GM19193 (cell line): Measurements from ENCODE around the gene RAB18.

ENCODE experiments used
- POLR2A ChIP-seq: IDR thresholded peaks from 4 replicates; pipeline ENCODE4 v1.6.1; 2011; ENCODE audit not compliant: insufficient read depth, insufficient read length; ENCODE audit errors: extremely low read depth

The RAB18 gene

DNA sequence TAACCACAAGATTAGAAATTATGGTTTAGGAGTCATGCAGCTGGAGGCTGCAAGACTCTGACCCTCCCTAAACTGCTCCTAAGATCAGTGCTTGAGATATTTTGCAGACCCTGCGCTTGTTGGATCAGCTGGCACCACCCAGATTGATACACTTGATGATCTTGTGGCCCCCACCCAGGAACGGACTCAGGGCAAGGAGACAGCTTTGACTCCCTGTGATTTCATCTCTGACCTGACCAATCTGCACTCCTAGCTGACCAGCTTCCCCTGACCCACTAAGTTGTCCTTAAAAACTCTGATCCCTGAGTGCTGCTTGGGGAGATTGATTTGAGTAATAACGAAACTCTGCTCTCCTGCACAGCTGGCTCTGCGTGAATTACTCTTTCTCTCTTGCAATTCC lies 8.0 kb upstream of the RAB18 start:
- TF ChIP-seq POLR2A = no peak

DNA sequence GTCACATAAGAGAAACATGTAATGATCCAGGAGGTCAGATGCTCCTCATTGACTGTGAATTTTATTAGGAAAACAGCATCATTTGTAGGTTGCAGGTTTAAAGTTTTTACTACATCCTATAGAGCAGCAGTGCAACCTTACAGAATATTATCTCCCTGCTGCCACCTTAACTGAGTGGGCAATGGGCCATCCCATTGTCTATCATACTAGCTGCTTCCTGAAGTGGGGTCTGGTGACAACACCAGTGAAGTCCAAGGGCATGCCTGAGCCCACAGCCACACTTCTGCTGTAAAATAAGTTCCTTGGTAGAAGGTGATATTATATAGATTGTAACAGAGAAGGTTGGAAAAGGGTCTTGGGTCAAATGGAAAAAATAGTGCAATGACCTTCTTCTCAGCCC lies 4.0 kb upstream of the RAB18 start:
- no peak for TF ChIP-seq POLR2A

DNA sequence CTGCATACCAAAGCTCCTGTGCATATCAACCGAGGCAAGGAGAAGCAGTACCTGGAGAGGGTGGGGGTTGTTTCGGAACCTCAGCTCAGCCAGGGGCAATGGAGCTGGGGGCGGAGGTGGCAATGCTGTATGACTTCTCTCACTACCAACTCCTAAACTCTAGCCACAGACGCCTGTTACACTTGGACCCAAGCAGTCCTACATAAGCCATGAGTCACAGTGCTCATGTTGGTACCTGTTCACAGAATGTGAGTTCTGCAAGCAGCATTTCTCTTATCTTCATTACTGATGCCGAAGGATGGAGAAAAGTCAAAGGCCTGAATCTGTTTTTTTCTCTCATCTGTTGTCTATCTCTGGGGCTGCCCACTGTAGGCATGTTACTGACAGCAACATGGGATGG lies 3.2 kb upstream of the RAB18 start:
- TF ChIP-seq POLR2A = no peak

DNA sequence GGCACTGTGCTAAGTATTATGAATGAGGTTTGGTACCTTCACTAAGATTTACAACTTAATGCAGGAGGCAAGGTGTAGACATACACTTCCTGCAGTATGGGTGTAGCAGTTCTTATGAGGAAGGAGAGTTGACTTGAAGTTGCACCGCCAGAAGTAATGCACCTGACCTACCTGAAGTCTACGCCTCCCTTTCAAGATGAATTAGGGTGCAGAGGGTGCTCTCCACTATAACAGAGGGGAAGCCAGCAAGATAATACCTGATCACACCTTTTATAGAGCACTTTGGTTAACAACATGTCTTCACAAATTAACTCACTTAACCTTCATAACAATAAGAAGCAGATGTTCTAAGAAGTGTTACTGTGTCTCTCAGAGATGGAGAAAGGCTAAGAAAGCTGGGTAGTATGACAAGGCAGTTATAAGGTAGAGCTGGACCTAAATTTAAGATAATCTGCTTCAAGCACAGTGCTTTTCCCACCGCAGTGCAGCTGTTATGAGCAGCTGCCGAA lies 552 bp upstream of the RAB18 start:
- TF ChIP-seq POLR2A = no peak

DNA sequence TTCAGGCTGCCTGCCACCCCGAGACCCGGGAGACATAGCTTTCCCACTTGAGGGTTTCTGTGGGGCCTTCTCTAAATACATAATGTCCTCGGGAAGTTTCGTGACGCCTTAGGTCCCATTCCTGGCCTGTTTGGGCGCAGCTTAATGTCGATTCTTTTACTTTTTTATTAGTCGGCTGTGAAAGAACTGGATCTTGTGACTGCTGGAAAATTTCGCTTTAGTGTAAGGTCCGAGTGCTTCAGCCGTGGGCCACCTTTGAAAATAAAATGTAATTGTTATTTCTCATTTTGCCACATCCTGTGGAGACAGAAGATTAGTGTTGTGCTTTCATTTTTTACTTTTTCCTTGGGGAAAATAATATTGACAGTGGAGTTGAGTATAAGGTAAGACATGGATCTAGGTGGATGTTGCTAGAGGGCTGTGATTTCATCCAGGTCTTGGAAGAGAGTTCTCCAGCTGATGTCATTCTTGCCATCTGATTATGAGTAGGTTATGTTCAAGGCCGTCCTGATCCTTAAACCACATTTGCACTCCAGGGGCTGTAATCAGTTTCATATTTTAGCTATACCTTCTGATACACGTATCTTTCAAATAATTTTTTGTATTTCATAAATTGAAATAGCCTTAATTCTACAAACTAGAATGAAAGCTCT lies 830 bp downstream of the RAB18 start:
- TF ChIP-seq POLR2A = no peak

DNA sequence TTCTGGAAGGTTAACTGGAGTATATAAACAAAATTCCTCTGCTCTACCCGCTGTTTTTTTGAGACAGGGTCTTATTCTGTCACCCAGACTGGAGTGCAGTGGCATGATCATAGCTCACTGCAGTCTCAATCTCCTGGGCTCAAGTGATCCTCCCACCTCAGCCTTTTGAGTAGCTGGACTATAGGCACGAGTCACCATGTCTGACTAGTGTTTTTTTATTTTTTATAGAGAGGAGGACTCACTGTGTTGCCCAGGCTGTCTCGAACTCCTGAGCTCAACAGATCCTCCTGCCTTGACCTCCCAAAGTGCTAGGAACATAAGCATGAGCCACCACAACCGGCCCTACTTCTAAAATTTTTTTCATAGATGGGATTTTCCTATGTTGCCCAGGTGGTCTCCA lies 2.2 kb downstream of the RAB18 start:
- TF ChIP-seq POLR2A = no peak

DNA sequence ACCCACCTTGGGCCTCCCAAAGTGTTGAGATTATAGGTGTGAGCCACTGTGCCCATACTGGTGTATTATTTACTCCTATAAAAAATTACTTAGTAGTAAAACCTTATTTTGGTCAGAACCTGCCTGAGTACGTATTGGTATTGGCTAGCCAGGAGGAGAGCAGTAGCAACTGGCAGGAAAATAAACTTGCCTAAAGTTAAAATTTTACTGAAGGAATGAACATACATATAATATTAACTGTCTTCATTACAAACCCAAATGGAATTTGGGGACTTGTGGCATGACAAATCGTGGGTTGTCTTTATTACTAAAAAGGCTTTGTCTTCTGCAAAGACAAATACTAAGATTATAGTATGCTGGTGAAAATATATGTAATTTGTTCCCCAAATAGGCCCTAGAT lies 8.4 kb downstream of the RAB18 start:
- TF ChIP-seq POLR2A = no peak

DNA sequence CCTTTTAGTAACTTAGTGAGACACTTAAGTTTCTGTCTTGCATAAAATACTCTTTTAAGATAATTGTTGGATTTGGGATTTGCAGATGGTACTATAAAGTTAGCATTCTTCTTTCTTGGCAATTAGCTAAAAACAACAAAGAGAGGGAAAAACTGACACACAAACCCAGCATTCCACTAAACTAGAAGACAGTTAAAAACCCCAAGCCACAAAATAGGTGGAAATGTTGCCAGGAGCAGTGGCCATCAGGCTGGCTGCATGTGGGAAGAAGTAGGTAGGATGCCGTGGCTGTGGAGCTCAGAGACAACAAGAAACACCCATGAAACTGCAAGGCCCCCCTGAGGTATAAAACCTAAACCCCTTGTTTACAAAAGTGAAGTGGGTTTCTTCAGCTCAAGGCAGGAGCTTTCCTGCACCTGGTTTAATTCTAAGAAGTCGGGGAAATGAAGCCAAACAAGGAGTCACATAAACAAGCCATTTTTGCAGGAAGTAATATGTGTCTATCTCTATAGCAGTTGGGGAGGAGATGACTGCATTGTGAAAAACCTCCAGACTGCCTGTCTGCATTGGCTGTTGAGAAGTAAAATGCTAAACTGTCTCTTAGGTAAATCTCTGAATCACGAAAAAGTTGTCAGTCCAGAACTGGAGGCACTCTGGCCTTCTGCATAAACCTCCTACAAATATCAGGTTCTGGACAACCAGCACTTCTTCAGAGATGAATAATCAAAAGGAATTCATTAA lies 9.5 kb downstream of the RAB18 start:
- no peak for TF ChIP-seq POLR2A

DNA sequence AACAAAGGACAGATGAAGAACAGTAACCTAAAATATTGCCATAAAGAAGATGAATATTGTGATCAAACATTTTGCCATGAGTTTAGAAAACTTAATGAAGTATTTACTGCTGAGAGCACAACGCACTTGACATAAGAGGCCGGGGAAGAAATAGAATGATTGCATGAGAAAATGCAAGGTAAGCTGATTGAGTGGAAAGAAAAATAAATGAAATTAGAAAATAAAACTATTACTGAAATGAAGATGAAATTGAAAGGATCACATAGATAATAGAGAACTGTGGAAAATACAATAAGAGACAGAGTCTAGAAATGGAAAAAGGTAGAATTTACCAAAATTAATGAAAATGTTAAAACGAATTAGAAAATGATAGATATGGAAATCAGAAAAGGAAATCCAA lies 10.1 kb downstream of the RAB18 start:
- no peak for TF ChIP-seq POLR2A

DNA sequence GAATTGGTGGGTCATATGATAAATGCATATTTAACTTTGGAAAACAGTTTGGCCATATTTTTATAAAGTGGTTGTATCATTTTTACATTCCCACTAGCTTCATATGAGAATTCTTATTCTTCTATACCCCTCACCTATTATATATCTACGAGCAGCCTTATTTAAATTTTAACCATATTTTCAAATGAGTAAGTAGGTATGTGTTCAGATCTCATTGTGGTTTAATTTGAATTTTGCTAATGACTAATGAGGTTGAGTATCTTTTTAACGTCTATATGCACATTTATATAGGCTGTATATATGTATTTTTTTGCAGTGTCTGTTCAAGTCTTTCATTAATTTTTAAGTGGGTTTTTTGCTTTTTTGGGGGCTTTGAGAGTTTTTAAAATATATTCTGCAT lies 14.2 kb downstream of the RAB18 start:
- no peak for TF ChIP-seq POLR2A

DNA sequence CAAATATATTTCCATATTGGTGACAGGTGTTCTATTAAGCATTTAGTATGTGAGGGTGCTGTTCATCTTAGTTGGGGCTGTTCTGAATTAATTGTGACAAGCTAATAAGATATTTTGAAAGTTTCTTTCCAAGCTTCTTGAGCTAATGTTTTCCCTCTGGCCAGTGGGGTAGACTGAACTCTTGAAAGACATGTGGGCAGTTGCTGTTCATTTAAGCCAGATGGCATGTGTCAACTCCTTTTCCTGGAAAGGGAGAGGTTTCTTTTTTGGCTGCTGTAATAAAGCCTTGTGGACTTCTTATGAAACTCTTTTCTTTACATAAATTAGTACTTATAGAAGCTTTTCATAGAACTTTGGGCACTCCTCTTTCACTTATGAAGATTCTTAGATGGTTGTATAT lies 21.7 kb downstream of the RAB18 start:
- TF ChIP-seq POLR2A = no peak

DNA sequence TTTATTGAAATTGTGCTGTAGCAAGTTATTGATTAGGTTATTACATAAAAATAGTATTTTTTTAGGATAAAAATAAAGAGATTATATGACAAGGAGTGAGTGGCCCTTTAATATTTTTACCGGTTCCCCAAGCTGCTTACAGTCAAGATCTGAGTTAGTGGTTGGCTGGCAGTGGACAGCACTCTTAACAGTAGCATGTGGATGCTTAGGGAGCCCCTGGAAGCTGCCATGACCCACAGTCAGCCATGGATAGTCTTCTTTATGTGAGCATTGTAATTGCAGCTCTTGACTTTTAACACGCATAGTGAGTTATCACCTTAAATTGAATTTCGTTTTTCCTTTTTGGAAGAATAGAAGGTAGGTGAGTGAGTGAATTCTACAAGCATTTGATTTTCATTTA lies 22.1 kb downstream of the RAB18 start:
- no peak for TF ChIP-seq POLR2A

DNA sequence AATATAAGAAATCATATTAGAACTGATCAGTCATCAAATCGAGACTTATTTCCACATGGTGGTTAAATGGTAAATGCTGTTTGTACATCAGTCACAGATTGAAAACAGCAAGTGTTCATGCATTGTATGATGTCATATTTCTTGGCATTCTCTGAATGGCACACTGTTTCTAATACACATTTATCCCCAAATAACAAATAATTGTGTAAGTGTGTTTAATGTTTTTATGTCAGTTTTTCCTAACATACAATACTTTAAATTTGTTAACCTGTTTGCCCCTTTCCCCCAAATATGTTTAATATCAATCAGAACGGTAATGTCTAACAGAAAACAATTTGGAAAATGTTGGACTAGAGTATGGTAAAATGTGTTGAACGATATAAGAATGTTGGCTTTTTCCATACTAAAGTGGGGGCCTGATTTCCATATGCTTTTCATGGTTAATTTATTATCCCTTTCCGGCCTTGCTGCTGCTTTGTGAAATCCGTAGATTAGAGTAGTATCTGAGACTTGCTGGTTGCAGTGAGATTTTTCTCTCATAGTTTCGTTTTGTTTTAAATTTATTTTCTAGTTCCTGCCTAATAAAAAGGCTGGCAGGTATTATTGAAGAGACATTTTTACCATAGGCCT lies 23.7 kb downstream of the RAB18 start:
- TF ChIP-seq POLR2A = no peak

DNA sequence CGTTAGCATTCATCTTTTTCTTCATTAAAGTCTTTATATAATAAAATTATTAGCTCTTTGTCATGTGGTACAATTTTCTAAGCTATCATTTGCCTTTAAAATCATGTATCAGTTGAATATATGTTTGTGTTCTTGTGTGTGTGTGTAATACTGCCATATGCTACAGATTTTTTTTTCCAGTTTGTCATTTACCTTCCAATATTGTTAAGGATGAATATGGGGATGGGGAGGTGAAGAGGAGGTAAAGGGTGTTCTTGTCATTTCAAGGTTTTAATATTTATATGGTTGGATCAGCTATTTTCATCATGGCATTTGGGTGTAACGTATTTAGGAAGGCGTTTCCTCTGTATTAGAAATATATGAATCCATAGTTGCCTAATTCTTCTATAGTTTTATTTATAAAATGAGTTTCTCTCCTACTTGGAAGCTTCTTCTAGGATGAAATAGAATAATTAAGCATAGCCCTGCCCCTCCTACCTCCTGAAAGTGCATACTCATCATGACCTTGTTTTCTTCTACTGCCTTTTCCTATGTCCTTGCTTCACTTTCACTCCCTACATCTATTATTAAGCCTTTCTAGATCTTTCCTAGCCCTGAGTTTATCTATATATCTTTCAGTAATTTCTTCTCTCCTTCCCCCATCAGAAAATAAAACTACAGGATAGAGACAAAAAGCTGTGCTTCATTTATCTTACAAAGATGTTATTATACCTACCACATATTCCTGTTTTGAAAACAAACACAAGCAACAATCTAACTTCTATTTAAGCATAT lies 25.1 kb downstream of the RAB18 start:
- no peak for TF ChIP-seq POLR2A

DNA sequence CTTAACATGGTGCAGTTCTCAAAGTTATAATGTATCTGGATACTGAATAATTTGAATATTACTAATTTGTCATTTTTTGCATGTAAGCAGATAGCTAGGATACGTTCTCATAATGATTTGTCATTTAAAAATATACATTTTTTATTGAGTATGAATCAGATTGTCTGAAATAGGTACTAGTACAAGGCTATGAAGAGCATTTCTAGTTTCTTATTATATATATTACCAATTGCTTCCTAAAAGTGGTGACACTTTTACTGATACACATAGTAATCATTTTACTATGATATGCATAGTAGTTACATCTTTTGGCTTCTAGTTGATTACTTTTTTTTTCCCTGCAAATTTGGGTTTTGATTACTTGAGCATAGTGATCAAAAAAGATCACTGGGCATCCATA lies 26.4 kb downstream of the RAB18 start:
- TF ChIP-seq POLR2A = no peak

DNA sequence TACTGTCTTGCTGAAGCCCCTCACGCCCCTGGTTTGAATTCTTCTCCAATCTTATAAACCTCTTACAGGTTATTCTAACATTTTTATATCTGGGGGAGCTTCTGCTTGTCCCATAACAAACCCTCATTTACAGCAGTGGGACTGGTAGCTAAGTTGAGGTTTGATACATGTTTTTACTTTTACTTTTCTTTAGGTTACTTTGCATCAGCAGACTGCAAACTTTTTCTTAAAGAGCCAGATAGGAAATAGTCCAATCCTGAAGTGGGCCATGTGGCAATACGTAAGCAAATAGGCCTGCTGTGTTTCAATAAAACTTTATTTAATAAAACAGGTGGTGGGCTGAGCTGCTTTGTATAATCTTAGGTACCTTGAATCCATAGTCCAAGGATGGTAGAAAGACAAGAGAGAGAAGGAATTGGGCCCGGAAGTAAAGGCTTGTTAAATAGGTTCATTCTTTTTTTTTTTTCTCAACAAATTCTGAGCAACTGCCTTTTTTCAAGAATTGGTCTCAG lies 27.3 kb downstream of the RAB18 start:
- no peak for TF ChIP-seq POLR2A

DNA sequence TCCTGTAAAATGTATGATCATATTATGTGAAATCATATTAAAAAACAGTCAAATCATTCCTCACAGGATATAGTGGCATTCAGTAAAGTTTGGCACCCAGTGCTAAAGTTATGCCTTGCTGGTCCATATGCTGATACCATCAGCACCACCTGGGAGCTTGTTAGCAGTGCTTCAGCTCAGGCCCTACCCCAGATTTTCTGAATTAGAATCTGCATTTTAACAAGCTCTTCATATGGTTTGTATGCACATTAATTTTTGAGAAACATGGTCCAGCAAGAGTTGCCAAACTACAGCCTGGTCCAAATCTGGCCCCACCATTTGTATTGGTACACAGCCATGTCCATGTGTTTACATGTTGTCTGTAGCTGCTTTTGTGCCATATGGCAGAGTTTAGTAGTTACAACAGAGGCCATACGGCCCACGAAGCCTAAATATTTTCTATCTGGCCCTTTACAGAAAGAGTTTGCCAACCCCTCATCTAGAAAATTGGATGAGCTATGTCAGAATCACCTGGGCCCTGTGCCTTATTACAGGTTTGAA lies 30.1 kb downstream of the RAB18 start:
- no peak for TF ChIP-seq POLR2A
